Neural cell (in vitro differentiated cells): ENCODE results near the gene PSIP1. TPM values are rescaled to one million over a fixed set of nuclear protein-coding genes. Genes with fewer than 3 reads are reported as not detected.

ENCODE experiments used
- H2AFZ ChIP-seq: fragments of 200-600, 300-800 bp; sonication (generic), shearing (Covaris generic); 2 replicates; pipeline ENCODE4 v1.6.0; 2014; ENCODE audit warnings: low read depth, mild to moderate bottlenecking, antibody characterized with exemption, low read length, moderate library complexity
- H3F3A ChIP-seq: fragments of 200-600 bp; shearing (Covaris generic); 2 replicates; pipeline ENCODE4 v1.6.1; 2016; ENCODE audit warnings: mild to moderate bottlenecking, moderate library complexity, mixed read lengths, antibody characterized with exemption, low read length; ENCODE audit not compliant: insufficient read depth, poor library complexity, severe bottlenecking
- H3K27ac ChIP-seq: fragments of 200-600, 300-800 bp; sonication (generic), shearing (Covaris generic); 2 replicates; pipeline ENCODE4 v1.5.1; 2014; ENCODE audit warnings: mild to moderate bottlenecking, low read length, moderate library complexity
- H3K27me3 ChIP-seq: fragments of 300-800, 200-600 bp; sonication (generic), shearing (Covaris generic); 2 replicates; pipeline ENCODE4 v1.6.0; 2014; ENCODE audit warnings: mild to moderate bottlenecking, low read depth, low read length, moderate library complexity; ENCODE audit not compliant: insufficient read depth
- H3K36me3 ChIP-seq: fragments of 300-800, 200-600 bp; sonication (generic), shearing (Covaris generic); 2 replicates; pipeline ENCODE4 v1.5.1; 2014; ENCODE audit warnings: mild to moderate bottlenecking, antibody characterized with exemption, low read length, moderate library complexity; ENCODE audit not compliant: insufficient read depth
- H3K4me2 ChIP-seq: fragments of 300-800, 200-600 bp; sonication (generic), shearing (Covaris generic); 2 replicates; pipeline ENCODE4 v1.6.0; 2014; ENCODE audit warnings: mild to moderate bottlenecking, low read length
- H3K4me3 ChIP-seq: fragments of 300-800, 200-600 bp; sonication (generic), shearing (Covaris generic); 2 replicates; pipeline ENCODE4 v1.5.1; 2014; ENCODE audit warnings: mild to moderate bottlenecking, low read length, moderate library complexity
- H3K79me2 ChIP-seq: fragments of 200-600 bp; shearing (Covaris generic); replicated peaks from 2 replicates; pipeline ENCODE4 v1.6.0; 2014; ENCODE audit warnings: mild to moderate bottlenecking, low read length, moderate library complexity; ENCODE audit not compliant: insufficient read depth
- H3K9ac ChIP-seq: fragments of 300-800, 200-600 bp; sonication (generic), shearing (Covaris generic); 2 replicates; pipeline ENCODE4 v1.6.1; 2016; ENCODE audit warnings: mild to moderate bottlenecking, low read length, mixed read lengths
- H3K9me2 ChIP-seq: fragments of 200-600 bp; shearing (Covaris generic); 2 replicates; pipeline ENCODE4 v1.6.1; 2016; ENCODE audit warnings: mild to moderate bottlenecking, low read length, mixed read lengths; ENCODE audit not compliant: insufficient read depth
- H3K9me3 ChIP-seq: fragments of 200-600, 300-800 bp; sonication (generic), shearing (Covaris generic); 2 replicates; pipeline ENCODE4 v1.6.1; 2016; ENCODE audit warnings: mild to moderate bottlenecking, mixed run types, low read length, moderate library complexity, mixed read lengths
- H4K20me1 ChIP-seq: fragments of 200-600 bp; shearing (Covaris generic); 2 replicates; pipeline ENCODE4 v1.6.1; 2016; ENCODE audit warnings: mild to moderate bottlenecking, mixed run types; ENCODE audit not compliant: insufficient read depth
- CTCF ChIP-seq: fragments of 450-650 bp; IDR thresholded peaks from 2 replicates; pipeline ENCODE4 v1.5.1; 2014; ENCODE audit warnings: antibody characterized with exemption, mild to moderate bottlenecking, moderate library complexity; ENCODE audit not compliant: poor library complexity, severe bottlenecking
- EP300 ChIP-seq: fragments of 450-650 bp; conservative IDR thresholded peaks from 2 replicates; pipeline ENCODE4 v1.6.1; 2014; ENCODE audit warnings: antibody characterized with exemption, mild to moderate bottlenecking, moderate library complexity; ENCODE audit not compliant: poor library complexity, severe bottlenecking
- EZH2 ChIP-seq: fragments of 200-600, 300-800 bp; shearing (Covaris generic), sonication (generic); IDR thresholded peaks from 2 replicates; pipeline ENCODE4 v1.6.1; 2014; ENCODE audit warnings: antibody characterized with exemption, low read length, borderline replicate concordance, mild to moderate bottlenecking; ENCODE audit not compliant: insufficient read depth, poor library complexity, severe bottlenecking
- MXI1 ChIP-seq: fragments of 450-650 bp; conservative IDR thresholded peaks from 2 replicates; pipeline ENCODE4 v1.6.1; 2014; ENCODE audit warnings: antibody characterized with exemption, mild to moderate bottlenecking; ENCODE audit not compliant: poor library complexity, severe bottlenecking
- POLR2AphosphoS5 ChIP-seq: IDR thresholded peaks from 2 replicates; pipeline ENCODE4 v1.6.1; 2012
- RAD21 ChIP-seq: fragments of 450-650 bp; conservative IDR thresholded peaks from 2 replicates; pipeline ENCODE4 v1.6.1; 2014; ENCODE audit warnings: antibody characterized with exemption, mild to moderate bottlenecking, moderate library complexity
- REST ChIP-seq: IDR thresholded peaks from 2 replicates; pipeline ENCODE4 v1.6.1; 2012; ENCODE audit warnings: borderline replicate concordance
- SMC3 ChIP-seq: fragments of 450-650 bp; conservative IDR thresholded peaks from 2 replicates; pipeline ENCODE4 v1.6.1; 2014; ENCODE audit warnings: antibody characterized with exemption, mild to moderate bottlenecking, moderate library complexity; ENCODE audit not compliant: poor library complexity
- TAF1 ChIP-seq: IDR thresholded peaks from 2 replicates; pipeline ENCODE4 v1.6.1; 2012; ENCODE audit warnings: low read depth
- polyA plus RNA-seq: library from polyadenylated mRNA; depleted of rRNA; stranded (reverse); fragments of >200 nt; gene quantifications from 2 replicates; pipeline ENCODE4 v1.2.3, GENCODE V29; 2014

Gene PSIP1
- polyA plus RNA-seq, 1 donor from 2014 or later: 339 TPM

- Histone ChIP-seq H3K4me3 (no peak overlapping the region), H3K36me3 (peaks cover 16% of the 10 kb centered on the region), H4K20me1 (no peaks in the 10 kb centered on the region), H2AFZ (no peak overlapping the region), H3K27ac (no peak overlapping the region), H3K9me2 (no peaks in the 10 kb centered on the region), H3K9ac (no peak overlapping the region), H3K4me2 (no peak overlapping the region), H3F3A (no peaks in the 10 kb centered on the region), H3K79me2 (peaks cover 38% of the 10 kb centered on the region), H3K27me3 (no peaks in the 10 kb centered on the region), H3K9me3 (no peaks in the 10 kb centered on the region)
- no peak for TF ChIP-seq TAF1
- TF ChIP-seq MXI1: no peak
- TF ChIP-seq SMC3: no peak
- TF ChIP-seq REST: no peak
- TF ChIP-seq EP300: no peak
- no peak for TF ChIP-seq POLR2AphosphoS5
- TF ChIP-seq EZH2: no peak
- no peak for TF ChIP-seq RAD21
- TF ChIP-seq CTCF: no peak
Observed at GRCh38 chr9:15499139-15499538, 11.6 kb downstream of the PSIP1 start.

- TF ChIP-seq TAF1 (no peak), REST (no peak)
- no peaks in the 10 kb centered on the region for H3K9me2 ChIP-seq
- H2AFZ ChIP-seq: no peak overlapping the region
- no peaks in the 10 kb centered on the region for H3F3A ChIP-seq
- no peaks in the 10 kb centered on the region for H3K9me3 ChIP-seq
- no peak overlapping the region for H3K4me3 ChIP-seq
- H3K27ac ChIP-seq: no peak overlapping the region
- no peak overlapping the region for H3K4me2 ChIP-seq
- H4K20me1 ChIP-seq: no peaks in the 10 kb centered on the region
- H3K27me3 ChIP-seq: no peaks in the 10 kb centered on the region
- H3K9ac ChIP-seq: no peak overlapping the region
- H3K36me3 ChIP-seq: peaks cover 16% of the 10 kb centered on the region
- peaks cover 38% of the 10 kb centered on the region for H3K79me2 ChIP-seq
Observed at GRCh38 chr9:15498246-15498995, 12.3 kb downstream of the PSIP1 start.
